HEK293 (cell line): ENCODE results near the gene KCNE3.

Experiments used
- BCL11A ChIP-seq: fragments of 450-650 bp; formaldehyde crosslinking; IDR thresholded peaks from 2 replicates; pipeline ENCODE4 v1.5.1; 2016; ENCODE audit warnings: low read depth, missing biosample characterization, missing genetic modification characterization
- YY1 ChIP-seq: fragments of 450-650 bp; formaldehyde crosslinking; IDR thresholded peaks from 2 replicates; pipeline ENCODE4 v1.5.1; 2018; ENCODE audit warnings: missing biosample characterization, missing genetic modification characterization
- ZFP41 ChIP-seq: fragments of 450-650 bp; formaldehyde crosslinking; IDR thresholded peaks from 2 replicates; pipeline ENCODE4 v1.5.1; 2016; ENCODE audit warnings: missing biosample characterization, missing genetic modification characterization, borderline replicate concordance
- ZNF239 ChIP-seq: fragments of 450-650 bp; formaldehyde crosslinking; IDR thresholded peaks from 2 replicates; pipeline ENCODE4 v1.5.1; 2016; ENCODE audit warnings: missing biosample characterization, missing genetic modification characterization
- ZNF266 ChIP-seq: fragments of 450-650 bp; formaldehyde crosslinking; IDR thresholded peaks from 2 replicates; pipeline ENCODE4 v1.5.1; 2016; ENCODE audit warnings: missing biosample characterization, missing genetic modification characterization, low read depth
- ZNF274 ChIP-seq, 2 experiments: fragments of 200-500 bp in 1 of 2; fragments of 450-650 bp in 1 of 2; sonication (Bioruptor generic) in 1 of 2; formaldehyde crosslinking in 1 of 2; IDR thresholded peaks; 2 replicates each; pipeline versions ENCODE4 v1.5.1 to v1.6.1; 2014 to 2016; ENCODE audit warnings: borderline replicate concordance in 1 of 2, inconsistent platforms in 1 of 2, low read length in 1 of 2, missing biosample characterization in 1 of 2, missing genetic modification characterization in 1 of 2
- ZNF354C ChIP-seq: fragments of 450-650 bp; formaldehyde crosslinking; IDR thresholded peaks from 2 replicates; pipeline ENCODE4 v1.5.1; 2016; ENCODE audit warnings: missing biosample characterization, missing genetic modification characterization, low read depth, borderline replicate concordance
- ZNF747 ChIP-seq: fragments of 450-650 bp; formaldehyde crosslinking; IDR thresholded peaks from 2 replicates; pipeline ENCODE4 v1.5.1; 2016; ENCODE audit warnings: missing biosample characterization, missing genetic modification characterization
- ZXDB ChIP-seq: fragments of 450-650 bp; formaldehyde crosslinking; IDR thresholded peaks from 2 replicates; pipeline ENCODE4 v1.5.1; 2016; ENCODE audit warnings: missing biosample characterization, missing genetic modification characterization
- TF ChIP-seq, protein P1 (sequence below): fragments of 450-650 bp; formaldehyde crosslinking; IDR thresholded peaks from 2 replicates; pipeline ENCODE4 v1.5.1; 2016; ENCODE audit warnings: missing biosample characterization, missing genetic modification characterization
- TF ChIP-seq, protein P2 (sequence below): fragments of 450-650 bp; formaldehyde crosslinking; IDR thresholded peaks from 2 replicates; pipeline ENCODE4 v1.5.1; 2016; ENCODE audit warnings: missing biosample characterization, missing genetic modification characterization
- TF ChIP-seq, protein P3 (sequence below): IDR thresholded peaks from 2 replicates; pipeline ENCODE4 v1.6.1; 2011; ENCODE audit warnings: mild to moderate bottlenecking, low read depth, low read length, borderline replicate concordance

DNA sequence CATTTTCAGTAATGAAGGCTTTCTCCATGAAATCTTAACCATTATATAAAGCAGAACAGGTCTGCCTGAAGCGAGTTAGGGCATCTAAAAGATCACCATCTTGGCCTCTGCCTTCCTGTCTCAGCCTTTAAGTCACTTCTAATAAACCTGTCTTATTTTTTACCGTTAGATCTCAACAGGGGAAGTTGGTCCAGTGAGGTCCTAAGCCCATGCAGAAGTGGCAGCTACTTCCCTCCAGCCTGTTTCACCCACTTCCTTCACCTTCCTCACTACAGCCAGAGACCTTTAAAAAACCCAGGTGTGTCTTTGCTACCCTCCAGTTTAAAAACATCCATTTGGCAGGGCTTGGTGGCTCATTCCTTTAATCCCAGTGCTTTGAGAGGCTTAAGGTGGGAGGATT is 40.2 kb upstream of the KCNE3 start:
- TF ChIP-seq, protein P1, sequence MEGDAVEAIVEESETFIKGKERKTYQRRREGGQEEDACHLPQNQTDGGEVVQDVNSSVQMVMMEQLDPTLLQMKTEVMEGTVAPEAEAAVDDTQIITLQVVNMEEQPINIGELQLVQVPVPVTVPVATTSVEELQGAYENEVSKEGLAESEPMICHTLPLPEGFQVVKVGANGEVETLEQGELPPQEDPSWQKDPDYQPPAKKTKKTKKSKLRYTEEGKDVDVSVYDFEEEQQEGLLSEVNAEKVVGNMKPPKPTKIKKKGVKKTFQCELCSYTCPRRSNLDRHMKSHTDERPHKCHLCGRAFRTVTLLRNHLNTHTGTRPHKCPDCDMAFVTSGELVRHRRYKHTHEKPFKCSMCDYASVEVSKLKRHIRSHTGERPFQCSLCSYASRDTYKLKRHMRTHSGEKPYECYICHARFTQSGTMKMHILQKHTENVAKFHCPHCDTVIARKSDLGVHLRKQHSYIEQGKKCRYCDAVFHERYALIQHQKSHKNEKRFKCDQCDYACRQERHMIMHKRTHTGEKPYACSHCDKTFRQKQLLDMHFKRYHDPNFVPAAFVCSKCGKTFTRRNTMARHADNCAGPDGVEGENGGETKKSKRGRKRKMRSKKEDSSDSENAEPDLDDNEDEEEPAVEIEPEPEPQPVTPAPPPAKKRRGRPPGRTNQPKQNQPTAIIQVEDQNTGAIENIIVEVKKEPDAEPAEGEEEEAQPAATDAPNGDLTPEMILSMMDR: no peak
- TF ChIP-seq ZNF747 (tag by site-specific recombination) (no peak), ZNF239 (tag by site-specific recombination) (no peak), ZNF354C (no peak), BCL11A (tag by site-specific recombination) (no peak), ZFP41 (tag by site-specific recombination) (no peak), ZNF274 (IDR thresholded peaks at IDR 0.05; ENCODE audit: low read length) (no peak), ZNF274 (tag by site-specific recombination; IDR thresholded peaks at IDR 0.05; ENCODE audit: borderline replicate concordance) (no peak), ZNF266 (tag by site-specific recombination) (no peak), ZXDB (tag by site-specific recombination) (no peak), YY1 (no peak)
- TF ChIP-seq, protein P2, sequence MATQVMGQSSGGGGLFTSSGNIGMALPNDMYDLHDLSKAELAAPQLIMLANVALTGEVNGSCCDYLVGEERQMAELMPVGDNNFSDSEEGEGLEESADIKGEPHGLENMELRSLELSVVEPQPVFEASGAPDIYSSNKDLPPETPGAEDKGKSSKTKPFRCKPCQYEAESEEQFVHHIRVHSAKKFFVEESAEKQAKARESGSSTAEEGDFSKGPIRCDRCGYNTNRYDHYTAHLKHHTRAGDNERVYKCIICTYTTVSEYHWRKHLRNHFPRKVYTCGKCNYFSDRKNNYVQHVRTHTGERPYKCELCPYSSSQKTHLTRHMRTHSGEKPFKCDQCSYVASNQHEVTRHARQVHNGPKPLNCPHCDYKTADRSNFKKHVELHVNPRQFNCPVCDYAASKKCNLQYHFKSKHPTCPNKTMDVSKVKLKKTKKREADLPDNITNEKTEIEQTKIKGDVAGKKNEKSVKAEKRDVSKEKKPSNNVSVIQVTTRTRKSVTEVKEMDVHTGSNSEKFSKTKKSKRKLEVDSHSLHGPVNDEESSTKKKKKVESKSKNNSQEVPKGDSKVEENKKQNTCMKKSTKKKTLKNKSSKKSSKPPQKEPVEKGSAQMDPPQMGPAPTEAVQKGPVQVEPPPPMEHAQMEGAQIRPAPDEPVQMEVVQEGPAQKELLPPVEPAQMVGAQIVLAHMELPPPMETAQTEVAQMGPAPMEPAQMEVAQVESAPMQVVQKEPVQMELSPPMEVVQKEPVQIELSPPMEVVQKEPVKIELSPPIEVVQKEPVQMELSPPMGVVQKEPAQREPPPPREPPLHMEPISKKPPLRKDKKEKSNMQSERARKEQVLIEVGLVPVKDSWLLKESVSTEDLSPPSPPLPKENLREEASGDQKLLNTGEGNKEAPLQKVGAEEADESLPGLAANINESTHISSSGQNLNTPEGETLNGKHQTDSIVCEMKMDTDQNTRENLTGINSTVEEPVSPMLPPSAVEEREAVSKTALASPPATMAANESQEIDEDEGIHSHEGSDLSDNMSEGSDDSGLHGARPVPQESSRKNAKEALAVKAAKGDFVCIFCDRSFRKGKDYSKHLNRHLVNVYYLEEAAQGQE: no peak
- TF ChIP-seq, protein P3, sequence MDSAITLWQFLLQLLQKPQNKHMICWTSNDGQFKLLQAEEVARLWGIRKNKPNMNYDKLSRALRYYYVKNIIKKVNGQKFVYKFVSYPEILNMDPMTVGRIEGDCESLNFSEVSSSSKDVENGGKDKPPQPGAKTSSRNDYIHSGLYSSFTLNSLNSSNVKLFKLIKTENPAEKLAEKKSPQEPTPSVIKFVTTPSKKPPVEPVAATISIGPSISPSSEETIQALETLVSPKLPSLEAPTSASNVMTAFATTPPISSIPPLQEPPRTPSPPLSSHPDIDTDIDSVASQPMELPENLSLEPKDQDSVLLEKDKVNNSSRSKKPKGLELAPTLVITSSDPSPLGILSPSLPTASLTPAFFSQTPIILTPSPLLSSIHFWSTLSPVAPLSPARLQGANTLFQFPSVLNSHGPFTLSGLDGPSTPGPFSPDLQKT: no peak
